ENCODE data around the gene TAGAP.
A peak's percentile ranks its signal among the peaks of the same experiment; 100 is the strongest.

Gene TAGAP

DNA sequence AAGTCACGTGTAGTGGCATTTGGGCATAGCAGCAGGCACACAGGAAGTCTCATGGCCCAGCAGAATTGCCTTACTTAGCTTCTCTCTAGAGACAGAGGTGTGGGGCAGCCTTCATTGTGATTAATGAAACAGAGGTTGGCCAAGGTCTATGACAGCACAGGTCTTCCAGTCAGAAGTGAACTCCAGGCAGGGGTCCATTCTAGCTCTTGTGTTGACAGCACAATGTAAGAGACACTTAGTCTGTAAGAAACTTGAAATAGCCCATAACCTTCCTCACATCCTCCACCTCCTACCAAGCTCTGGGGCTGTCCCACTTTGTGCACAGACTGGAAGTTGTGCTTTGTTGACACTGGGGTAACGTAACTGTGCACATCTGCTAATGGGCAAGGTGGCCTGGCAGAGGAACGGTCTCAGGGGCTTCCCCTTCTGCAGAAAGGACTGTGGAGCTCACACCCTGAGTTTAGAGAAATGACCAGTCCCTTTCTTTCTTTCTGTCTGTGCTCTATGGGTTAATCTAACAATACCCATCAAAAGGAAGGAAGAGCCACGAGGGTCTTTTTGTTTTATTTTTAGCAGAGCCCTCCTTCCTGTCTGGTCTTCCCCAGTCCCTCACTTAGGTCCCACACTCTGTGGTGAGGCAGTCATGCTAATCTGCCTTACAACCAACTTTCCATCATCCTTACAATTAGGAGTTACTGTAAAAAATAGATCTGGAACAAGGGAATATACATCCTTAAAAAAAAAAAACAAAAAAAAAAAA, 35.6 kb upstream of the TAGAP start:
- no peak overlapping the region for H3K27ac ChIP-seq
- no peak for DNase-seq (ENCODE audit: low spot score)
- ChIA-PET CTCF (interaction anchor here (0.6 kb wide), 1 partner anchor 39 kb away, joined by 3 read pairs; no protein-coding TSS in a partner anchor), POLR2A (ENCODE audit: low non-redundant PET) (no interaction called here)
- TF ChIP-seq, protein P1, sequence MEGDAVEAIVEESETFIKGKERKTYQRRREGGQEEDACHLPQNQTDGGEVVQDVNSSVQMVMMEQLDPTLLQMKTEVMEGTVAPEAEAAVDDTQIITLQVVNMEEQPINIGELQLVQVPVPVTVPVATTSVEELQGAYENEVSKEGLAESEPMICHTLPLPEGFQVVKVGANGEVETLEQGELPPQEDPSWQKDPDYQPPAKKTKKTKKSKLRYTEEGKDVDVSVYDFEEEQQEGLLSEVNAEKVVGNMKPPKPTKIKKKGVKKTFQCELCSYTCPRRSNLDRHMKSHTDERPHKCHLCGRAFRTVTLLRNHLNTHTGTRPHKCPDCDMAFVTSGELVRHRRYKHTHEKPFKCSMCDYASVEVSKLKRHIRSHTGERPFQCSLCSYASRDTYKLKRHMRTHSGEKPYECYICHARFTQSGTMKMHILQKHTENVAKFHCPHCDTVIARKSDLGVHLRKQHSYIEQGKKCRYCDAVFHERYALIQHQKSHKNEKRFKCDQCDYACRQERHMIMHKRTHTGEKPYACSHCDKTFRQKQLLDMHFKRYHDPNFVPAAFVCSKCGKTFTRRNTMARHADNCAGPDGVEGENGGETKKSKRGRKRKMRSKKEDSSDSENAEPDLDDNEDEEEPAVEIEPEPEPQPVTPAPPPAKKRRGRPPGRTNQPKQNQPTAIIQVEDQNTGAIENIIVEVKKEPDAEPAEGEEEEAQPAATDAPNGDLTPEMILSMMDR (conservative IDR thresholded peaks at IDR 0.05; ENCODE audit: low read depth): no peak

DNA sequence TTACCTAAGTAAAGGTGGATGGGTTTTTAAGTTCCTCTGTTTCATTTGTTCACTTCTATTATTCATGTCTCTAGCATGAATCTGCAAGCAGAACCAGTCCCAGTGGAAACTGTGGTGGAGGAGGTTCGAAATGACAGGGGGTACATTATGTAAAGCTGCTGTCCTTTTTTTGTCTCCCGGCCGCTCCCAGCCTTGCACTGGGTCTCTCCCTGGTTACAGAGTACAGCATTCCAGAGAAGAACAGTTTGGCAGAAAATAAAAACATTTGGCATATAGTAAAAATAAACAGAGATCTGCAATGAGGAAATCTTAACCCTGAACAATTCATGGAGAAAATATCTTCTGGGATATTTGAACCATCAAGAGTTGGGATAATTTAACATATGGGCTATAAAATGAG, 34.6 kb upstream of the TAGAP start:
- TF ChIP-seq, protein P1 (conservative IDR thresholded peaks at IDR 0.05; ENCODE audit: low read depth): no peak
- ChIA-PET CTCF (interaction anchor here (0.7 kb wide), 1 partner anchor 908 kb away, joined by 4 read pairs; no protein-coding TSS in a partner anchor), POLR2A (ENCODE audit: low non-redundant PET) (no interaction called here)
- no peak overlapping the region for H3K27ac ChIP-seq
- no peak for DNase-seq (ENCODE audit: low spot score)

DNA sequence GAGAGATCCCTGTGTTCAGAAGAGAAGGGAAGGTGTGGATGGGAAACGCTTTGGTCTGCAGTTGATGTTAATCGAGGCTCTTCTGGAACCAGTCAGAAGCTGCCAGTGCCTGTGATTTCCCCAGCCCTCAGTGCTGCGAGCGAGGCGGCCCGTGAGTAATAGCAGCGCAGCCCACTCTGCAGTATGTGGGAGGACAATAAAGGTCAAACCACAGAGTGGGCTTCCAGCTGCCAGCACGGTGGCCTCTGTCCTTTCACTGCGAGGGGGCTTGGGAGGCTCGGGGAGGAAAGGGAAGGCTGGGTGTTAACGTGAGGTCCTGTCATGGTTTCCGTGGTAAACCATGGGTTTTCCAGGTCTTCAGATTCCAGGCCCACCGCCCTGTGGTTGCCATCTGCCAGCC, 32.3 kb upstream of the TAGAP start:
- CTCF ChIA-PET: no interaction called here
- DNase-seq (ENCODE audit: low spot score): no peak

DNA sequence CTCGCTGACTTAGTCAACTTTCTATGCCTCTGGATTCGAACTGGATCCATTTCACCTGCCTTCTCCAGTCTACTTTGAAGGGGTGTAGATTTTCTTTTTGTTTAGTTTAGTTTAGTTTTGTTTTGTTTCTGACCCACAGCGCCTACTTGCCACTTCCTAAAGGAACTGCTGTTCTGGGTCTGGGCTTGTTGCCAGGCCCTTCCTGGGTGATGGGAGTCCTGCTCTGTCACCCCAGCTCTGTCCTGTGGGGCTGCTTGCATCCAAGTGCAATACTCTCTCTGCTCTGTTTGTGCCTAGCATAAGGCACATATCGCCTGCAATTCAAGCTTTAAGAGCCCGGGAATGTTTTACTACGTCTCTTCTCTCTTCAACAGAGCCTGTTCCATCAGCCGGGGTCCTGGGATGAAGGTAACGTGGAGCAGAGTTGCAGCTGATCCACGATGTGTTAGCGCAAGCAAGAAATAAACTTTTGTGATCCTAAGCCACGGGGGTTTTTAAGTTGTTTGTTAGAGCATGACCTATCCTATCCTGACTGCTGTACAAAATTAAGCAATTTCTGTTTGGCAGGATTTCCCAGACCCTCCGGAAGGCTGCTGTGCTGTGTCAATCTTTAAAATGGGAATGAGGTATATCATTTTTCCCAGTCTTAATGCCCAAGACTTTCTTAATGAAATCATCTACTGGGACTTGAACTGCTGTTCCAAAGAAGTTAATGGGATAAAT, 30.9 kb upstream of the TAGAP start:
- no peak for DNase-seq (ENCODE audit: low spot score)
- H3K27ac ChIP-seq: no peak overlapping the region
- POLR2A ChIA-PET (ENCODE audit: low non-redundant PET): no interaction called here
- TF ChIP-seq, protein P1 (conservative IDR thresholded peaks at IDR 0.05; ENCODE audit: low read depth): no peak
- CTCF ChIA-PET: interaction anchor here (0.7 to 1.0 kb wide), 2 partner anchors 32 to 436 kb away, joined by 4 read pairs; no protein-coding TSS in a partner anchor

More for the DNA sequence above, 32.3 kb upstream of the TAGAP start:
- H3K27ac ChIP-seq: no peak overlapping the region
- TF ChIP-seq, protein P1 (conservative IDR thresholded peaks at IDR 0.05; ENCODE audit: low read depth): no peak
- POLR2A ChIA-PET (ENCODE audit: low non-redundant PET): no interaction called here

DNA sequence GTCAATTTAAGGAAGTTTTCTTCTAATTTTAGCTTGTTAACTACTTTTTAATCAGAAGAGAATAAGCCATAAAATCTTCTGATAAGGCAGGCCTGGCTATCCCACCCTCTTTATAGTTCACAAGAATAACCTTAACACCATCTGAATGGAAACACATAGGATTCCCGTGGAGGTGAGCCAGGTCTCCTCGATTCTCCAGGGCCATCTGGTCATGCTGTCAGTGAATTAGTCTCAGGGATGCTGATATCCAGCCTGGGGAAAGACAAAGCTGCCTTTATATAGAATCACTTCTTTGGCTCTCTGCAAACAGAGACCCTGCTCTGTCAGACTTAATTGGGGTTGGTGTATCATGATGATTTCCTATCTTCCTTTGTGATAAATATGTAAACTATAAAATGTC, 30.1 kb upstream of the TAGAP start:
- TF ChIP-seq, protein P1 (conservative IDR thresholded peaks at IDR 0.05; ENCODE audit: low read depth): no peak
- CTCF ChIA-PET: interaction anchor here (0.7 kb wide), 2 partner anchors 38 to 436 kb away, joined by 3 to 4 read pairs; no protein-coding TSS in a partner anchor
- DNase-seq (ENCODE audit: low spot score): no peak
- POLR2A ChIA-PET (ENCODE audit: low non-redundant PET): no interaction called here
- H3K27ac ChIP-seq: no peak overlapping the region

DNA sequence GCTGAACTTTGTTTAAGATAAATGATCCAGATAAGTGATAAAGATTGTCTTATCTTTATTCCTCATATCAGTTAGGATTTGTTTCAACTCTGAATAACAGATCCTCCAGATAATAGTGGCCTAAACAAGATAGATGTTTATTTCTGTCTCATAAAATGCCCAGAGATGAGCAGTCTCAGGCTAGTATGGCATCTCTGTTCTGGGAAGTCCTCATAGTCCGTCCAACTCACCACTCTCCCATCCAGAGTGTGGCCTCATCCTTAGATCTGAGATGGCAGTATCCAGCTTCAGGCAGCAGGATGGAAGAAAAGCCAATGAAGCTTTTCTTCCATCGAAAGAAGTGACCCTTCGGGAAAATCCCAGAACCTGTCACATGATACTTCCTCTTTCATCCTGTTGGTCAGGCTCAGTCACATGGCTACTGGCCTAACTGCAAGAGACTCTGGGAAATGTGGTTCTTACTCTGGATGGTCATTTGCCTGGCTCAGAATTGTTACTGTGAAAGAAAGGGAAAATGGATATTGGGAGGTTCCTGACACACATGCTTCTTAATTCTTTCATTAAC, 29.4 kb upstream of the TAGAP start:
- ChIA-PET CTCF (no interaction called here), POLR2A (ENCODE audit: low non-redundant PET) (no interaction called here)
- TF ChIP-seq, protein P1 (conservative IDR thresholded peaks at IDR 0.05; ENCODE audit: low read depth): no peak
- no peak overlapping the region for H3K27ac ChIP-seq
- peak; percentile 44 for DNase-seq (ENCODE audit: low spot score)
